GM23338 (cell line): ENCODE measurements around the gene KLKB1. TPM values are rescaled to one million over a fixed set of nuclear protein-coding genes. Genes with fewer than 3 reads are reported as not detected.
"Not testable (repeated sequence)": the region's sequence is repeated elsewhere in the genome, so short reads cannot be mapped to it uniquely, and the experiment has no call there.

ENCODE experiments used
- ATAC-seq: fragments of 200-7000 bp; cut with Tn5 transposase; 3 replicates; pipeline ENCODE4 v1.9.1; 2020
- DNase-seq: peaks from one replicate; pipeline ENCODE4 v3.0.0-alpha.2; 2015; ENCODE audit warnings: low spot score
- H2AFZ ChIP-seq: fragments of 200-600 bp; sonication (generic); 2 replicates; pipeline ENCODE4 v1.8.0; 2016; ENCODE audit warnings: antibody characterized with exemption, mild to moderate bottlenecking, moderate library complexity
- H3F3A ChIP-seq: fragments of 200-600 bp; sonication (generic); replicated peaks from 2 replicates; pipeline ENCODE4 v1.8.0; 2017; ENCODE audit warnings: antibody characterized with exemption, mixed run types, low read depth
- H3K27ac ChIP-seq: fragments of 200-600 bp; sonication (generic); 2 replicates; pipeline ENCODE4 v1.6.1; 2016; ENCODE audit warnings: low read depth
- H3K27me3 ChIP-seq: fragments of 200-600 bp; sonication (generic); 2 replicates; pipeline ENCODE4 v1.8.0; 2016; ENCODE audit warnings: mild to moderate bottlenecking, mixed run types, moderate library complexity; ENCODE audit not compliant: insufficient read depth
- H3K36me3 ChIP-seq: fragments of 200-600 bp; sonication (generic); 2 replicates; pipeline ENCODE4 v1.8.0; 2016; ENCODE audit warnings: mild to moderate bottlenecking; ENCODE audit not compliant: insufficient read depth
- H3K4me1 ChIP-seq: fragments of 200-600 bp; sonication (generic); 2 replicates; pipeline ENCODE4 v1.8.0; 2016; ENCODE audit warnings: mild to moderate bottlenecking, moderate library complexity; ENCODE audit not compliant: insufficient read depth
- H3K4me2 ChIP-seq: fragments of 200-600 bp; sonication (generic); 2 replicates; pipeline ENCODE4 v1.7.1; 2017; ENCODE audit warnings: mixed run types
- H3K4me3 ChIP-seq: fragments of 200-600 bp; sonication (generic); 2 replicates; pipeline ENCODE4 v1.6.1; 2016; ENCODE audit warnings: mixed run types
- H3K79me2 ChIP-seq: fragments of 200-600 bp; sonication (generic); replicated peaks from 2 replicates; pipeline ENCODE4 v1.8.0; 2017; ENCODE audit warnings: mild to moderate bottlenecking; ENCODE audit not compliant: insufficient read depth
- H3K9me2 ChIP-seq: fragments of 200-600 bp; sonication (generic); 2 replicates; pipeline ENCODE4 v1.8.0; 2017; ENCODE audit not compliant: insufficient read depth
- H4K20me1 ChIP-seq: fragments of 200-600 bp; sonication (generic); replicated peaks from 2 replicates; pipeline ENCODE4 v1.8.0; 2017; ENCODE audit warnings: mild to moderate bottlenecking; ENCODE audit not compliant: insufficient read depth
- H3K27ac Mint-ChIP-seq: 2 replicates; pipeline ENCODE4 v1.8.0; 2020; ENCODE audit warnings: inconsistent platforms, mild to moderate bottlenecking, moderate library complexity, mixed read lengths
- H3K27me3 Mint-ChIP-seq: 3 replicates; pipeline ENCODE4 v1.8.0; 2022; ENCODE audit warnings: low read depth, mild to moderate bottlenecking, moderate library complexity, mixed read lengths, inconsistent platforms; ENCODE audit not compliant: insufficient read depth, poor library complexity
- H3K36me3 Mint-ChIP-seq: 3 replicates; pipeline ENCODE4 v1.8.0; 2021; ENCODE audit warnings: low read depth, mild to moderate bottlenecking, inconsistent platforms, moderate library complexity, mixed read lengths
- H3K4me1 Mint-ChIP-seq: 3 replicates; pipeline ENCODE4 v1.8.0; 2020; ENCODE audit warnings: mild to moderate bottlenecking, inconsistent platforms, mixed read lengths
- H3K4me3 Mint-ChIP-seq: 3 replicates; pipeline ENCODE4 v1.8.0; 2021; ENCODE audit warnings: moderate library complexity, mild to moderate bottlenecking, inconsistent platforms, mixed read lengths
- H3K9me3 Mint-ChIP-seq: 3 replicates; pipeline ENCODE4 v1.8.0; 2020; ENCODE audit warnings: moderate library complexity, mild to moderate bottlenecking, inconsistent platforms, mixed read lengths
- CREB1 ChIP-seq: fragments of 250-450 bp; sonication (Bioruptor Pico); IDR thresholded peaks from 2 replicates; pipeline ENCODE4 v1.5.0; 2020; ENCODE audit warnings: low read depth, mild to moderate bottlenecking, moderate library complexity
- JUNB ChIP-seq: IDR thresholded peaks from one replicate; pipeline ENCODE4 v1.6.1; 2016; ENCODE audit warnings: antibody characterized with exemption; ENCODE audit not compliant: unreplicated experiment
- NANOG ChIP-seq: IDR thresholded peaks from 2 replicates; pipeline ENCODE4 v1.6.1; 2016; ENCODE audit warnings: antibody characterized with exemption, borderline replicate concordance
- POLR2AphosphoS5 ChIP-seq: IDR thresholded peaks from 2 replicates; pipeline ENCODE4 v1.6.1; 2016; ENCODE audit warnings: antibody characterized with exemption, low read depth
- STAT1 ChIP-seq: IDR thresholded peaks from one replicate; pipeline ENCODE4 v1.6.1; 2016; ENCODE audit warnings: antibody characterized with exemption; ENCODE audit not compliant: unreplicated experiment
- ZNF114 ChIP-seq: fragments of 250-450 bp; sonication (Bioruptor Pico); IDR thresholded peaks from 2 replicates; pipeline ENCODE4 v1.5.0; 2020; ENCODE audit warnings: mild to moderate bottlenecking, moderate library complexity
- polyA plus RNA-seq: library from polyadenylated mRNA; unstranded; fragments of >200 nt; fragmentation: Nextera tagmentation; extraction: Ambion mirVana; gene quantifications from 2 replicates; pipeline ENCODE4 v1.2.1, GENCODE V29; 2016
- total RNA-seq: library from RNA; depleted of rRNA; stranded (reverse); fragments of >200 nt; shearing (Covaris generic); gene quantifications from 2 replicates; pipeline ENCODE4 v1.2.3, GENCODE V29; 2014
- TF ChIP-seq, protein P1 (sequence below): IDR thresholded peaks from 2 replicates; pipeline ENCODE4 v1.6.1; 2016; ENCODE audit warnings: antibody characterized with exemption

Gene KLKB1
- total and polyA plus RNA-seq, 2 experiments from 2014 or later = 8.6 to 10.9 TPM

DNA sequence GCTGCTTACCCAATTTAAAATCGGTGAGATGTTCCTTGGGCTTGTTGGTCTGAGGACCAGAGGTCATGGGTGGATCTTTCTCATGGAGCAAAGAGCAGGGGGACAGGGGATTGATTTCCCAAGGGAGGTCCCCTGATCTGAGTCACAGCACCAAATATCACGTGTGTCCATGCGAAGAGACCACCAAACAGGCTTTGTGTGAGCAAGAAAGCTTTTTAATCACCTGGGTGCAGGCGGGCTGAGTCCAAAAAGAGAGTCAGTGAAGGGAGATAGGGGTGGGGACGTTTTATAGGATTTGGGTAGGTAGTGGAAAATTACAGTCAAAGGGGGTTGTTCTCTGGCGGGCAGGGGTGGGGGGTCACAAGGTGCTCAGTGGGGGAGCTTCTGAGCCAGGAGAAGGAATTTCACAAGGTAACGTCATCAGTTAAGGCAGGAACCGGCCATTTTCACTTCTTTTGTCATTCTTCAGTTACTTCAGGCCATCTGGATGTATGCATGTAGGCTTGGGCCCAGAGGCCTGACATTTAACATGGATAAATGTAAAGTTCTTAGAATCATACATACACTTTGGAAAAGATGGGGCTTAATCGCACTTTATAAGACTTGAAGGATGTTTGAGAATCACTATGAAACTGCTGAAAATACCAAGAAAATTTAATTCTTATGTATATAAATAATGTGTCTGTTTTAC is 19.9 kb downstream of the KLKB1 start:
- not testable (repeated sequence) for H3K9me2 ChIP-seq, H2AFZ ChIP-seq, H3K9me3 Mint-ChIP-seq, H3K27me3 ChIP-seq, H4K20me1 ChIP-seq, H3K36me3 ChIP-seq, H3K4me3 Mint-ChIP-seq, DNase-seq
- Histone ChIP-seq H3K79me2 (peaks cover 37% of the 10 kb centered on the region), H3K27ac (peak overlapping the region; percentile 98), H3K4me1 (peaks cover 31% of the 10 kb centered on the region), H3K4me2 (peak overlapping the region; percentile 66), H3K4me3 (peak overlapping the region; percentile 57), H3F3A (peaks cover 11% of the 10 kb centered on the region)
- Mint-ChIP-seq H3K36me3 (peaks cover 13% of the 10 kb centered on the region), H3K27me3 (peaks cover 13% of the 10 kb centered on the region), H3K27ac (peak overlapping the region; percentile 97), H3K4me1 (peaks cover 56% of the 10 kb centered on the region)
- ATAC-seq = peak; percentile 19
- TF ChIP-seq POLR2AphosphoS5 = peak; percentile 76

DNA sequence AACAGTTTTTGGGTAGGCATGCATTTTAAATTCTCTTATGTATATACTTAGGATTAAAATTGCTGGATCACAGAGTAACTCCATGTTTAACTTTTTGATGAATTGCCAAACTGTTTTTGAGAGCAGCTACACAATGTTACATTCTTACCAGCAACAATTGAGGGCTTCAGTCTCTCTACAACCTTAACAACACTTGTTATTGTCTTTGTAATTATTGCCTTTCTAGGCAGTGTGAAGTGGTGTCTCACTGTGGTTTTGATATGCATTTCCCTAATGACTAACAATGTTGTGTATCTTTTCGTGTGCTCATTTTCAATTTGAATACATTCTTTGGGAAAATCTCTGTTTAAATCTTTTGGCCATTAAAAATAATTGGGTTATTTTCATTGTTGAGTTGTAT is 21.3 kb downstream of the KLKB1 start:
- H3K4me3 ChIP-seq = peak overlapping the region; percentile 5; the same call in 1 of the 2 replicates
- peak overlapping the region; percentile 89 for H3K27ac Mint-ChIP-seq

DNA sequence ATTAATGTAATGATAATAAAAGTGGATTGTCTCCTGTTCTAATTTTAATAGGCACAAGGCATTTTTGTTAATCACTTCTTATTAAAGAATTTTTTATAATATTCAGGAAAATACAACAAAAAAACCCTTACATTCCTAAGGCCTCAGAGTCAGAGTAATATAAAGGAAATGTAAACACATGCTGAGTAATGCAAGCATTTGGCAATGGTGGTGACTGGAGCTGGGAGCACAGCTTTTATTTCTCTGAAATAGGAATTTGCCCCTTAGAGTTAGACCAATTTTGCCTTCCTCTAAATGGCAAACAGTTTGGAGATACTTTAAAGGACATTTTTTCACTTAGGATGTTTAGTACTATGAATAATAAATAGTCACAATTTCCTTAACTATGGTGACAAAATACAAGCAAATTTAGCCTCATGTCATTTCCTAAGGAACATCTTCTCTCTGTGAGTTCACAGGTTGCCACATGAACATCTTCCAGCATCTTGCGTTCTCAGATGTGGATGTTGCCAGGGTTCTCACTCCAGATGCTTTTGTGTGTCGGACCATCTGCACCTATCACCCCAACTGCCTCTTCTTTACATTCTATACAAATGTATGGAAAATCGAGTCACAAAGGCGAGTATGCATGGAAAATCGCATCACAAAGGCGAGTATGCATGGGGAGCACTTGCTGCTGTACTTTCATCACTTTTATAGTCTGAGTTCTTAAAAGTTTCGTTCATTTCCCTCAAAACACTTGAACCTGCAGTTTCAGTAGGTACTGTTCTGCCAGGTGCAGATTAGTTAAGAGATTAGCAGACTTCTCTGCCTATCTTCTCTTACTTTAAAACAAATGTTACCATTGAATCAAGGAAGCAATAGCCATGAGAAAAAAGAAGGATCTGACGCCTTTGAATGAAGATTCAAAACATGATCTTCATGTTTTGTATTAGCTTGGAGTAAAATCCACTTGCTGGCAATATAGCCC is 22.8 kb downstream of the KLKB1 start:
- Histone ChIP-seq H3K4me3 (peak overlapping the region; percentile 25), H3K4me1 (peaks cover 24% of the 10 kb centered on the region), H2AFZ (no peak overlapping the region), H3K9me2 (no peaks in the 10 kb centered on the region; the same call in 1 of the 2 replicates), H3K79me2 (peaks cover 20% of the 10 kb centered on the region), H3K4me2 (peak overlapping the region; percentile 55), H3K27me3 (no peaks in the 10 kb centered on the region), H4K20me1 (no peaks in the 10 kb centered on the region), H3K27ac (peak overlapping the region; percentile 98), H3F3A (no peaks in the 10 kb centered on the region), H3K36me3 (no peaks in the 10 kb centered on the region; the same call in 1 of the 2 replicates)
- H3K36me3 Mint-ChIP-seq = peaks cover 30% of the 10 kb centered on the region
- peaks cover 13% of the 10 kb centered on the region for H3K27me3 Mint-ChIP-seq
- peak overlapping the region; percentile 57 for H3K4me3 Mint-ChIP-seq
- peaks cover 59% of the 10 kb centered on the region for H3K4me1 Mint-ChIP-seq
- peak overlapping the region; percentile 99 for H3K27ac Mint-ChIP-seq
- H3K9me3 Mint-ChIP-seq = peaks cover 2% of the 10 kb centered on the region
- DNase-seq (peak; percentile 85), ATAC-seq (peak; percentile 60)
- 0 out of 2 replicates have a peak, but pooled peaks have one; percentile 44 for TF ChIP-seq ZNF114 (CRISPR knock-in tag)
- no peak for TF ChIP-seq STAT1
- TF ChIP-seq NANOG = peak; percentile 93

More for the DNA sequence above, 21.3 kb downstream of the KLKB1 start:
- H3K36me3 Mint-ChIP-seq = peaks cover 20% of the 10 kb centered on the region
- H3F3A ChIP-seq = peaks cover 3% of the 10 kb centered on the region
- H3K9me3 Mint-ChIP-seq = peaks cover 2% of the 10 kb centered on the region
- no peak overlapping the region for H2AFZ ChIP-seq
- ATAC-seq = peak; percentile 68
- peak overlapping the region; percentile 98 for H3K27ac ChIP-seq
- peaks cover 33% of the 10 kb centered on the region for H3K79me2 ChIP-seq
- peak; percentile 76 for DNase-seq
- no peaks in the 10 kb centered on the region for H3K27me3 ChIP-seq
- peaks cover 24% of the 10 kb centered on the region for H3K4me1 ChIP-seq
- H3K4me1 Mint-ChIP-seq = peaks cover 56% of the 10 kb centered on the region
- H3K36me3 ChIP-seq = no peaks in the 10 kb centered on the region; the same call in 1 of the 2 replicates
- no peaks in the 10 kb centered on the region; the same call in 1 of the 2 replicates for H3K9me2 ChIP-seq
- TF ChIP-seq ZNF114 (CRISPR knock-in tag) (no peak), POLR2AphosphoS5 (no peak), CREB1 (CRISPR knock-in tag) (peak; percentile 23; the same call in 1 of the 2 replicates), NANOG (peak; percentile 97), JUNB (no peak)
- TF ChIP-seq, protein P1, sequence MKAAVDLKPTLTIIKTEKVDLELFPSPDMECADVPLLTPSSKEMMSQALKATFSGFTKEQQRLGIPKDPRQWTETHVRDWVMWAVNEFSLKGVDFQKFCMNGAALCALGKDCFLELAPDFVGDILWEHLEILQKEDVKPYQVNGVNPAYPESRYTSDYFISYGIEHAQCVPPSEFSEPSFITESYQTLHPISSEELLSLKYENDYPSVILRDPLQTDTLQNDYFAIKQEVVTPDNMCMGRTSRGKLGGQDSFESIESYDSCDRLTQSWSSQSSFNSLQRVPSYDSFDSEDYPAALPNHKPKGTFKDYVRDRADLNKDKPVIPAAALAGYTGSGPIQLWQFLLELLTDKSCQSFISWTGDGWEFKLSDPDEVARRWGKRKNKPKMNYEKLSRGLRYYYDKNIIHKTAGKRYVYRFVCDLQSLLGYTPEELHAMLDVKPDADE = no peak
- no peaks in the 10 kb centered on the region for H4K20me1 ChIP-seq
- H3K27me3 Mint-ChIP-seq = peaks cover 13% of the 10 kb centered on the region
- no peak overlapping the region for H3K4me3 Mint-ChIP-seq
- peak overlapping the region; percentile 2 for H3K4me2 ChIP-seq
